OCI-M2 (cell line): ENCODE data around the gene ALOX12.
"Not testable (repeated sequence)": the region's sequence is repeated elsewhere in the genome, so short reads cannot be mapped to it uniquely, and the experiment has no call there.

Experiments used
- DNase-seq: peaks from one replicate; lab custom pipeline; 2025; ENCODE audit not compliant: unreplicated experiment; lab: John Stamatoyannopoulos, UW

The ALOX12 gene

GRCh38 chr17:7045492-7046126 is 49.8 kb downstream of the ALOX12 start:
- no peak for DNase-seq

GRCh38 chr17:7046127-7046724 is 50.4 kb downstream of the ALOX12 start:
- DNase-seq, result no peak

- not testable (repeated sequence) for DNase-seq
Observed at GRCh38 chr17:7046725-7047397, 51.0 kb downstream of the ALOX12 start.

DNA sequence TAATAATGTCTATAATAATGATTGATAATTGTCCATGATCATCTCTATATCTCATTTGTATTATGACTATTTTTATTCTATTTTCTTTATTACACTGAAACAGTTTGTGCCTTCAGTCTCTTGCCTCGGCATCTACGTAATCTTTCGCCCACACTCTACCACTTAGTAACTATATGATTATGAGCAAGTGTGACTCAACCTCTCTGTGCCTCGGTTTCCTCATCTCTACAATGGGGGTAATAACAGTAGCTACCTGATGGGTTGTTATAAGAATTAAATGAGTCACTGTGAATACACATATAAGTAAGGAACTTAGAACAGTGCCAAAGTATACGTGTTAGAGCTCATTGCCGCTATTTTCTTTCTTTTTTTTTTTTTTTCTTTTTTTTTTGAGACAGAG is 51.7 kb downstream of the ALOX12 start:
- no peak for DNase-seq

DNA sequence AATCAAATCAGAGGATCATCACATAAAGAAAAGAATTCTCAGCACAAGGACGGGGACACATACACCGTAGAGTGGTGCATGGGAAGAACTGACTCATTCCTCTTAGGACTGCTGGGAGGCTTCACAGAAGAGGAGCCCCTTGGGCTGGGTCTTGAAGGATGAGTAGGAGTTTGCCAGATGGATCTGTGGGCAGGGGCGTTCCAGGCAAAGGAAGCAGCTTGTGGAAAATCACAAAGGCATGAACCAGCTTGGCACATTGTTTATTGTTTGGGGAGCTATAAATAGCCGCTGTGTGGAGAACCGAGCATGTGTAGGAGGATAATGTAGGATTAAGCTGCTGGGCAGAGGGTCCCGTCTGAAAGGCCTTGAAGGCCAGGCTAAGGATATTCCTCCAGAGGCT is 53.1 kb downstream of the ALOX12 start:
- DNase-seq, result no peak

DNA sequence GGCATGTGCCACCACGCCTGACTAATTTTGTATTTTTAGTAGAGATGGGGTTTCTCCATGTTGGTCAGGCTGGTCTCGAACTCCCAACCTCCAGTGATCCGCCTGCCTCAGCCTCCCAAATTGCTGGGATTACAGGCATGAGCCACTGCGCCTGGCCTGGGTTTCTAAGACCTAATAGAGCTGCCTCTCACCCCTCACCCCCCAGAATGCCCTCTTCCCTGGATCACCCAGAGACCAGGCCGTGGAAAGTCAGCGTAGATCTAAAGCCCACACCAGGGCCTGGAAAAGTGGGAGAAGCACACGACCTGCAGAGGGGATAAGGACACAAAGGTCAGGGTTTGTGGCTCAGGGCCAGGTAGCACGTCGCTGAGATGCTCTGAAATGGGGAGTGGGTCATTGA is 54.7 kb downstream of the ALOX12 start:
- not testable (repeated sequence) for DNase-seq

GRCh38 chr17:7056386-7056785 is 60.5 kb downstream of the ALOX12 start:
- DNase-seq, result no peak

DNA sequence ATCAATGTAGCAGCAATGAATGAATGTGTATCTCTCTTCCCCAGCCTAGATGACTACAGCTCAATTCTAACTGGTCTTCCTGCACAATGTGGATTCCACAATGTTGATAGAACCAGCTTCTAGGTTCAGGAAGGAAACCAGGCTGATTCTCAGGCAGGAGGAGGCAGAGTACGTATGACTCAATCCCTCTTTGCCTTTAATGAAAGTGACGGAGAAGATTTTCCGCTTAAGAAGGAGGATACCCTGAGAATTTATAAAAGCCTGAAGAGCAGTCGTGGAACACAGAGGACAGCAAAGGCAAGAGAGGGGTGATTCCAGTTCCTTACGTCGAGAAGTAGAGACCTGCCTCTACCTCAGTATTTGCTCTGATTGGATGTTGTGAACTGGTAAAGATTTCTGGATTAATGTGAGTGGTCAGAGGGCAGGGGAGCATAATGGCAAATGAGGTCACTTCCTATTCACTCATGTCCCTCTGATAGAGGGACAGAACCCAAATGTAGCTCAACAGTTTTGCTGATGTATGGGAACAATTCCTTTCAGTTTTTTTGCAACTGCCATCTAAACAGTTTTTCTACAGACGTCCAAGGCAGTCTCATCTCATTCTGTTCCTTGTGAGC is 63.1 kb downstream of the ALOX12 start:
- DNase-seq, result no peak
